Measurements from ENCODE around the gene SFTA2.

The SFTA2 gene

GRCh38 chr6:30889921-30890645 lies 41.9 kb downstream of the SFTA2 start:
- no peak for DNase-seq

DNA sequence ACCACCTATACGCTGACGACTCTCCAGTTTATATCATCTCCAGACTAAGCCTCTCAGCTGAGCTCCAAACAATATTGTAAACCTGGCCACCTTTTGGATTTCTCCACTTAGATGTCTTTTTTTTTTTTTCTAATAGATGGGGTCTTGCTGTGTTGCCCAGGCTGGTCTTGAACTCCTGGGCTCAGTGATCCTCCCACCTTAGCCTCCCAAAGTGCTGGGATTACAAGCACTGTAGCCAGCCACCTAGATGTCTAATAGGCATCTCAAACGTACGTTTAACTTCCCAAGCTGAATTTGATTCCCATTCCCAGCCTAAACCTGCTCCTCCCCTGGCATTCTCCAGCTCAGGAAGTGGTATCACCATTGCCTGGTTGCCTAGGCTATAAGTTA lies 42.5 kb downstream of the SFTA2 start:
- no peak for DNase-seq

DNA sequence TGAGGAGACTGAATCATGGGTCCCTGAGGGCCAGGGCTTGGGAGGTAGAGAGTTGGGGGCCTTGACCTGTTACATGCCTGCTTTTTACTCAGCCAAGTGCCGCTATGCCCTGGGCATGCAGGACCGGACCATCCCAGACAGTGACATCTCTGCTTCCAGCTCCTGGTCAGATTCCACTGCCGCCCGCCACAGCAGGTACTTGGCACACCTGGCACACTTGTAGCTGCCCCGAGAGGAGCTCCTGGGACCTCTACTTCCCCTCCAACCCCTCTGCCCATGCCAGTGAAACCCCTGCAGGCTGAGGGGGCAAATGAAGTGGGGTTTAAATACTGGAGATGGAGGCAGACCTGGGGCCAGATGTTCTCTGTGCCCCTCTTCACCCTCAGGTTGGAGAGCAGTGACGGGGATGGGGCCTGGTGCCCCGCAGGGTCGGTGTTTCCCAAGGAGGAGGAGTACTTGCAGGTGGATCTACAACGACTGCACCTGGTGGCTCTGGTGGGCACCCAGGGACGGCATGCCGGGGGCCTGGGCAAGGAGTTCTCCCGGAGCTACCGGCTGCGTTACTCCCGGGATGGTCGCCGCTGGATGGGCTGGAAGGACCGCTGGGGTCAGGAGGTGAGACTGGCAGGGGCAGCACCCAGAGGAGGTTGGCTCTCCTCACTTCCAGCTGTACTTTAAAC lies 43.0 kb downstream of the SFTA2 start:
- no peak for DNase-seq

- DNase-seq = no peak
Observed at GRCh38 chr6:30887901-30888815, 43.8 kb downstream of the SFTA2 start.

- DNase-seq = no peak
Observed at GRCh38 chr6:30886897-30887255, 45.1 kb downstream of the SFTA2 start.

DNA sequence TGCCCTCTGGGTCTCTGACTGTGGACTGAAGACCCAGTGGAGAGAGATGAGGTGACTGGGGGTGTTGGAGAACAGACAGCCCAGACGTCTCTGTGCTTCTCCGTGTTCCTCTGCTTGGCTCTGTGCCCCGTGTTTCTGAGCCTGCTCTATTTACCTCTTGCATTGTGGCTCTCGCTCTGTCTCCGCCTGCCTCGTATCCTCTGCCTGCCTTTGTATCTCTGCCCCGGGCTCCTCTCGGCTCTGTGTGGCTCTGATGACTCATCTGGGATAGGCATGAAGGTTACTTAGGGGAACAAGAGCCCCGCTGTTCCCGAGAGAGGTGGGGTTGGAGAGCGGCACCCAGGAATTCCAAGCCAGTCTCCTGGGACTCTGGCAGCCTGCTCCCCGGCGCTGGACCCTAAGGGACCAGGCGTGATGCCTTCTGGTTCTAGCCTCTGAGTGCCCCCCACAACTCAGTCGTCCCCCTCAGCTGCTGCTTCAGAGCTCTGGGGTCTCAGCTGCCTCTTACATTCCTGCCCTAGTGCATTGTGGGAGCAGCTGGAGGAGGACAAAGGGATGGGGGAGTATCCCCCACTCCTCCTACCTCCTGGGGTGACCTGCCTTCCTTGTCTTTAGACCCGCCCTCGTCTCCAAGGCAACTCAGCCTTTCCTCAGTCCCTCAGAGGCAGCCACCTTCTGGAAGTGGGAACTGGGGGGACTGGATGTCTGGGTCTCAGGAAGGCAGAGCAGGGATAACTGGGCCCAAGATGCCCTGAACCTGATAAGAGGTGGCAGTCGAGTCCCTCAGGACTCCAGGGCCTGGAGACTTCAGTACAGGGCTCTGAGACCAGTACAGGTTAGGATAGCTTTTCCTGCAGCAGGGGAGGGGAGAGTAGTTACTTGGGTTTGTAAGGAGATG lies 45.7 kb downstream of the SFTA2 start:
- no peak for DNase-seq

DNA sequence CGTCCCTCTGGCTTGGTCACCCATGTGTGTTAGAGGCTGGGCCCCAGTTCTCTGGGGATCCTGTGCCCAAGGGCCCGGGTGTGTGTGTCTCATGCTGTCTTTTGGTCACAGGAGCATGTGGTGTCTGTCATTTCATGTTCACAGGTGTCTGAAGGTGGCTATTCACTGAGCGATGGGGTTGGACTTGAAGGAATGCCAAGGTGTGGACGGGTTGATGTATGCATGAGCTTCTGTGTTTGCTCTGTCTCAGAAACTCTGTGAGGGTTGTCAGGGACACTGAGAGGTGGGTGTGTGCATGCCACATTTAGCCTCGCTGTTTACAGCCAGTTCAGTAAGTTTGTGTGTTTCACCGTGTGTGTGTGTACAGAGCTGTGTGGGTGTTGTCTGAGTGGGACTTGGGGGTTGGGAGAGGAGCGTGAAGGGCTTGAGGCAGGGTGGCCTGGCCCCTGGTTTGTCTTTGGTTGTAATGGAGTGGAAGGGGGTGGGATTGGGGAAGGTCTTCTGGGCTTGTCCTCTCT lies 46.4 kb downstream of the SFTA2 start:
- no peak for DNase-seq

GRCh38 chr6:30884521-30885480 lies 47.2 kb downstream of the SFTA2 start:
- DNase-seq = no peak

- no peak for DNase-seq
Observed at GRCh38 chr6:30883685-30884520, 48.1 kb downstream of the SFTA2 start, which contains the start of gene DDR1. Gene DDR1 (plus strand): TSS chr6:30884519. CDS start chr6:30888730, 4,211 bp downstream.

DNA sequence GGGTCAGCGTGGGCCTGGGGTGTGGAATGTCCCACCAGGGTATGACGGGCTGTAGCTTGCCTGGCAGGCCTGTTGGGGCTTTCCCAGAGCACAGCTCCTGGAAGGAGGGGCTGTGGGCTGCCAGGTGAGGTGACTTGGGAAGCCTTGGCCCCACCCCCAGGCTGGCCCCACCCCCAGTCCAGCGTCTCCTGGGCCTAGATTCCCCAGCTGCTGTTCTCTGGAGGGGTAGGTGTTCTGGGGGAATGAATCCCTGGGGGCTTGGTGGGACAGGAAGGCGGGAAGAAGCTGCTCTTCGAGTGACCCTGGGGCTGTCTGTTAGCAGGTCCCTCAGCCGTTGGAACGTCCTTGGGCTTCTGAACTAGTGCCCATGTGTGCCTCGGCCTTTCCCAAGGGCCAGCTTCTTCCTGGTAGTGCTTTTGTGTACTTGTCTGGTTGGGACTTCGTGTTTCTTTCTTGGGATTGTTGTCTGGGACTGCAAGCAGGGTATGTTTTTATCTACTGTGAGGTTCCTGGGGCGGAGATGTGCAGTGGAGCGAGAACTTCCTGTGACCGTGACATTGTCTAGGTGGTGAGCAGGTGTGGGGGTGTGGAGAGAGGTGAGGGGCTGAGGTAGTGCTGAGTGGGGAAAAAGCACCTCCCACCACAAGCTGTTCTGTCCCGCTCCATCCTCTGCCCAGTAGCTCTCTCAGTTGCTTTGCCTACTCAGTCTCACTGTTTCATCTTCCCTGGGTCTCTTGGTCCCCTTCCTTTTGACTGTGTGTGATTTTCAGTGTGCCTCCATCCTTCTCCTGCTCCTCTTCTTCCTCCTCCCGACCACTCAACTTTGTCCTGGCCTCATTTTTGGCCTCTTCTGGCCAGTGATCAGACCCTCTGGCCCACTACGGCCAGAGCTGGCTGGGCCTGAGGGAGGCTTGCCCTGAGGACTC lies 48.9 kb downstream of the SFTA2 start:
- DNase-seq = no peak

DNA sequence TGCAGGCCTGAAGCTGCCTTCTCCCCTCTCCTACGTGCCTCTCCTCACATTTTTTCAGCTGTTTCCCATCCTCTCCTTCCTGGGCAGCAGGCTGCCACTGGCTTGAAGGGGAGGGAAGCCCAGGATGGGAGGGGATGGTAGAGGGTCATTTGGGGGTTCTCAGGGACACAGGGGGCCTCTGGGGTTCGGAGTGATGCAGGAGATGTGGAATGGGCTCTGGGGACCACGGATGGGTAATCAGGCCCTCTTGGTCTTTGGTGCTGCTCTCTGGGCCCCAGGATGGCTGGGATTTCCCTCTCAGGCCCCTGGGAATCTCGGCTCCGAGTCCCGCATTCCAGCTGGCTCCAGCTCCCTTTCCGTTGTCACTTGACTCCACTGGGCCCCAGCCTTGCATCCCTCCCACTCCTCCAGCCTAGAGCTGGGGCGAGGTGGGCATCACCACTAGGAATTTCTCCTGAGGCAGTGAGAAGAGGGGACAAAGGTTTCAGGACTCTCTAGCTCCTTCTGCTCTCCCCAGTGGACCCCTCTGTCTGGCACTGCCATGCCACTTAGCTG lies 49.7 kb downstream of the SFTA2 start:
- no peak for DNase-seq

DNA sequence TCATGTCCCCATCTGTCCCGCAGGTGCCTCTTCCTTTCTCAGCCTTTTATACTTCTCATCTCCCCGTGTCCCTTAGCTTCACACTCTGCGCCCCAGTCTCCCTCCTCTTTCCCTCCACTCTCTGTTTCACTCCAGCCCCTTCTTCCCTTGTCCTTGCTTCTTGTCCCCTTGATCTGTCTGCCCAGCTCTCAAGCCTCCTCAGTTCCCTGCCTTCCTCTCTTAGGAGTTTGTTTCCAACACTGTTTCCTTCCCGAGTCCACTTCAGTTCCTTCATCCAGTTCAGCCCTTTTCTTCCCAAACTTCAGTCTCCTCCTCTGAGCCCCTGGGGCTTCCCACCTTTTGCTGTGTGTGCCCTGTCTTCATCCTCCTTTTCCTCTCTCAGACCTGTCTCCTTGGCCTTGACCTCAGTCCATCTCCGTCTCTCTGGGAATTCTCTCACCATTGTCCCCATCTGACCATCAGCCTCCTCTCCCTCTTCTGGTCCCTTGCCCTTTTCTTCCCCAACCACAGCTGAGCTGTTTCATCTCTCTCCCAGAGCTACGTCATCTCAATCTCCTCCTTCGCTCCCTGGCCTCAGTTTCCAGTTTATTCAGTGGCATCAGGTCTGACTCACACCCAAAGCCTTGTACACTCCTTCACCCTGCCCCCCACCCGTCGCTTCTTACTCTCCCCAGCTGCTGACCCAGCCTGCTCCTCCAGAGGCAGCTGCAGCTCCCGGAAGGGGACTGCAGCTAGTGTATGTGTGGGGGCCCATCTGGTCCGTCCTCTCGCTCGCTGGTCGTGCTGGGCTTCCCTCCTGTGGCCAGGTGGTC lies 50.4 kb downstream of the SFTA2 start:
- DNase-seq = no peak
